Measurements from ENCODE around the gene BLNK. TPM values are rescaled to one million over a fixed set of nuclear protein-coding genes. Genes with fewer than 3 reads are reported as not detected.

The BLNK gene
- total RNA-seq, 4 donors from 2014 or later = 0.24 to 0.29 TPM; not detected in 2

GRCh38 chr10:96165726-96166125 lies 105.6 kb downstream of the BLNK start:
- no peak overlapping the region for H3K27ac ChIP-seq
- peaks cover 0 to 6% (median 0%) of the 10 kb centered on the region in 3 donors for H3K9me3 ChIP-seq
- no peaks in the 10 kb centered on the region for H3K4me1 ChIP-seq
- DNase-seq (no peak), ATAC-seq (no peak)
- H3K36me3 ChIP-seq = no peaks in the 10 kb centered on the region
- TF ChIP-seq CTCF (IDR thresholded peaks at IDR 0.05 in 4 of 5, conservative IDR thresholded peaks at IDR 0.05 in 1 of 5) (no peak), POLR2A (IDR thresholded peaks at IDR 0.05) (no peak)
- H3K4me3 ChIP-seq = no peak overlapping the region
- in situ Hi-C loops (cut with MboI; ENCODE audit: low sequenced_read_pairs in 4 of 4) (no loop called here), intact Hi-C loops (cut with DNase I; ENCODE audit: low total_unique reads) (no loop called here)
- H3K27me3 ChIP-seq = no peaks in the 10 kb centered on the region

GRCh38 chr10:96153070-96153469 lies 118.3 kb downstream of the BLNK start:
- Histone ChIP-seq H3K36me3 (peaks cover 0 to 56% of the 10 kb centered on the region in 2 donors), H3K27me3 (no peaks in the 10 kb centered on the region)
- no peak for ATAC-seq

GRCh38 chr10:96152437-96152836 lies 118.9 kb downstream of the BLNK start:
- TF ChIP-seq POLR2A (IDR thresholded peaks at IDR 0.05) (no peak), CTCF (IDR thresholded peaks at IDR 0.05 in 4 of 5, conservative IDR thresholded peaks at IDR 0.05 in 1 of 5) (no peak)
- Histone ChIP-seq H3K4me1 (no peaks in the 10 kb centered on the region), H3K27me3 (no peaks in the 10 kb centered on the region), H3K4me3 (no peak overlapping the region), H3K36me3 (peaks cover 0 to 50% of the 10 kb centered on the region in 2 donors), H3K9me3 (no peaks in the 10 kb centered on the region), H3K27ac (no peak overlapping the region)
- in situ Hi-C loops (cut with MboI; ENCODE audit: low sequenced_read_pairs in 4 of 4) (no loop called here), intact Hi-C loops (cut with DNase I; ENCODE audit: low total_unique reads) (no loop called here)
- no peak for ATAC-seq
- DNase-seq = no peak

More at GRCh38 chr10:96153070-96153469, 118.3 kb downstream of the BLNK start:
- DNase-seq = no peak
- Histone ChIP-seq H3K9me3 (no peaks in the 10 kb centered on the region), H3K4me3 (no peak overlapping the region), H3K27ac (no peak overlapping the region), H3K4me1 (no peaks in the 10 kb centered on the region)
- intact Hi-C loops (cut with DNase I; ENCODE audit: low total_unique reads) (no loop called here), in situ Hi-C loops (cut with MboI; ENCODE audit: low sequenced_read_pairs in 4 of 4) (no loop called here)
- TF ChIP-seq CTCF (IDR thresholded peaks at IDR 0.05 in 4 of 5, conservative IDR thresholded peaks at IDR 0.05 in 1 of 5) (no peak), POLR2A (IDR thresholded peaks at IDR 0.05) (no peak)

Other genes with a start within 250 kb of the BLNK start
- 1 to 10 TPM; 2.0 to 4.6 (median 3.2) TPM for gene CCNJ, start 228.0 kb downstream of the BLNK start, total RNA-seq
- gene ZNF518A, start 141.3 kb downstream of the BLNK start, total RNA-seq = 10 to 100 TPM in 1 of 4 donors, 1 to 10 TPM in 3; 4.9 to 11.8 (median 8.2) TPM
- not detected for gene DNTT, start 32.9 kb upstream of the BLNK start, total RNA-seq
- not detected for gene OPALIN, start 87.4 kb upstream of the BLNK start, total RNA-seq
- 1 to 10 TPM in 1 of 4 donors, under 1 TPM in 2, not detected in 1; 0.10 to 1.0 (median 0.44) TPM for gene TLL2, start 242.4 kb upstream of the BLNK start, total RNA-seq